ENCODE measurements around the gene TMEM229A.

TMEM229A gene

DNA sequence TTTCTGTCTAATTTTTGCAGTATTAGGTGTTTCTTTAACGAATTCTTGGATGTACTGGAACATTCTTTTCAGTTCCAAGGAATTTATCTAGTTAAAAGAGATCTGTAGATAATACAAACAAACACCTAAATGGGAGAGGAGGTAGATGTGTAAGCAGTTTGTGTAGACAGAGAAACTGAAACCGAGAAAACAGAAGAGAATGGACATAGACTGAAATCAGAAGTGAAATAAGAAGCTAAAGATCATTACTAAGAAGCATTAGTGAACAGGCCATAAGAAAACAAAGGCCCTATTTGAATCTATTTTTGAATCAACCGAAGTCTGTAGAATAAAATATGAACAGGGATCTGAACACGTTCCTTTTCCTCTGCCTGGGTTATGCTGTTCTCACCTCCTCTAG, 26.5 kb upstream of the TMEM229A start:
- no peaks in the 10 kb centered on the region for H3K4me1 ChIP-seq
- H3K9ac ChIP-seq = no peak overlapping the region
- no peak overlapping the region for H3K4me2 ChIP-seq (ENCODE audit: low read length)
- H3K9me3 ChIP-seq (ENCODE audit: control insufficient read depth, low read length) = no peaks in the 10 kb centered on the region
- no peak overlapping the region for H3K27ac ChIP-seq
- H2AFZ ChIP-seq = no peak overlapping the region
- H3K36me3 ChIP-seq (ENCODE audit: control insufficient read depth, insufficient read depth, low read length) = no peaks in the 10 kb centered on the region
- TF ChIP-seq, protein P1, sequence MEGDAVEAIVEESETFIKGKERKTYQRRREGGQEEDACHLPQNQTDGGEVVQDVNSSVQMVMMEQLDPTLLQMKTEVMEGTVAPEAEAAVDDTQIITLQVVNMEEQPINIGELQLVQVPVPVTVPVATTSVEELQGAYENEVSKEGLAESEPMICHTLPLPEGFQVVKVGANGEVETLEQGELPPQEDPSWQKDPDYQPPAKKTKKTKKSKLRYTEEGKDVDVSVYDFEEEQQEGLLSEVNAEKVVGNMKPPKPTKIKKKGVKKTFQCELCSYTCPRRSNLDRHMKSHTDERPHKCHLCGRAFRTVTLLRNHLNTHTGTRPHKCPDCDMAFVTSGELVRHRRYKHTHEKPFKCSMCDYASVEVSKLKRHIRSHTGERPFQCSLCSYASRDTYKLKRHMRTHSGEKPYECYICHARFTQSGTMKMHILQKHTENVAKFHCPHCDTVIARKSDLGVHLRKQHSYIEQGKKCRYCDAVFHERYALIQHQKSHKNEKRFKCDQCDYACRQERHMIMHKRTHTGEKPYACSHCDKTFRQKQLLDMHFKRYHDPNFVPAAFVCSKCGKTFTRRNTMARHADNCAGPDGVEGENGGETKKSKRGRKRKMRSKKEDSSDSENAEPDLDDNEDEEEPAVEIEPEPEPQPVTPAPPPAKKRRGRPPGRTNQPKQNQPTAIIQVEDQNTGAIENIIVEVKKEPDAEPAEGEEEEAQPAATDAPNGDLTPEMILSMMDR (IDR thresholded peaks at IDR 0.05) = no peak
- no peaks in the 10 kb centered on the region for H3K79me2 ChIP-seq
- no peak overlapping the region for H3K4me3 ChIP-seq (ENCODE audit: low read depth, low read length)
- no peaks in the 10 kb centered on the region for H3K27me3 ChIP-seq (ENCODE audit: control insufficient read depth, insufficient read depth, low read length)

DNA sequence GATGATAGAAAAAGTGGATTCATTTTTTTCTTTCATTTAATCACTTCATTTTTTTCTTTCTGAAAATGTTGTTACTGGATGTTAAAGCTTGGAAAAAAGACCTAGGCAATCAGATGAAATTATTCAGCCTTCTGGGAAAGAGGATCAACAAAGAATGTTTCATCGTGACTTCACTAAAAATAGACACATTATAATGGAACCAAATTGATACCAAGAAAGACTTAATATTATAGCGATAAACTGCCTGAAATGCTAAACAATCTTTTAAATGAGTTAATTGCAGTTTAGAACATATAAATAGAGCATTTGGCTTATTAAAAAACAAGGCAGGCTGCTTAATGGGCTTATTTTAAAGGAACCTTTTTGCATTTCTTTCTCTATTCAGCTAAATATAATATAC, 25.6 kb upstream of the TMEM229A start:
- Histone ChIP-seq H3K27ac (no peak overlapping the region), H3K36me3 (ENCODE audit: control insufficient read depth, insufficient read depth, low read length) (no peaks in the 10 kb centered on the region), H3K79me2 (no peaks in the 10 kb centered on the region), H3K9ac (no peak overlapping the region), H2AFZ (no peak overlapping the region), H3K4me1 (no peaks in the 10 kb centered on the region), H3K4me3 (ENCODE audit: low read depth, low read length) (no peak overlapping the region), H3K9me3 (ENCODE audit: control insufficient read depth, low read length) (no peaks in the 10 kb centered on the region), H3K4me2 (ENCODE audit: low read length) (no peak overlapping the region), H3K27me3 (ENCODE audit: control insufficient read depth, insufficient read depth, low read length) (no peaks in the 10 kb centered on the region)
- TF ChIP-seq, protein P1 (IDR thresholded peaks at IDR 0.05) = no peak

DNA sequence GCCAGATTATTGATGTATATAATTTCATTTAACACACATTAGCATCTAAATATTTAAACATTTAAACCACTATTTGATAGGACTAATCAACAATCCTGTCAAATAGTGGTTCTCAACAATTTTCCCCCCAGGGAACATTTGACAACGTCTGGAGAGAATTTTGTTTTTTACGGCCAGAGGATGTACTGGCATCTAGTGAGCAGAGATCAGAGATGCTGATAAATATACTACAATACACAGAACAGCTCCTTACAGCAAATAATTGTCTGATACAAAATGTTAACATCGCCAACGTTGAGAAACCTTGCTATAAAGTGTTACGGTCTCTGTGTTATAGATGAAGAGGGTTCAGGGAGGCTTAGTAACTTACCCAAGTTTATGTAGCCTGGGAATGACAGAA, 25.0 kb upstream of the TMEM229A start:
- no peak overlapping the region for H3K4me3 ChIP-seq (ENCODE audit: low read depth, low read length)
- H3K4me1 ChIP-seq = no peaks in the 10 kb centered on the region
- H3K9me3 ChIP-seq (ENCODE audit: control insufficient read depth, low read length) = no peaks in the 10 kb centered on the region
- no peaks in the 10 kb centered on the region for H3K36me3 ChIP-seq (ENCODE audit: control insufficient read depth, insufficient read depth, low read length)
- TF ChIP-seq, protein P1 (IDR thresholded peaks at IDR 0.05) = no peak
- H3K9ac ChIP-seq = no peak overlapping the region
- H3K4me2 ChIP-seq (ENCODE audit: low read length) = no peak overlapping the region
- no peaks in the 10 kb centered on the region for H3K79me2 ChIP-seq
- H2AFZ ChIP-seq = no peak overlapping the region
- no peak overlapping the region for H3K27ac ChIP-seq
- H3K27me3 ChIP-seq (ENCODE audit: control insufficient read depth, insufficient read depth, low read length) = no peaks in the 10 kb centered on the region

DNA sequence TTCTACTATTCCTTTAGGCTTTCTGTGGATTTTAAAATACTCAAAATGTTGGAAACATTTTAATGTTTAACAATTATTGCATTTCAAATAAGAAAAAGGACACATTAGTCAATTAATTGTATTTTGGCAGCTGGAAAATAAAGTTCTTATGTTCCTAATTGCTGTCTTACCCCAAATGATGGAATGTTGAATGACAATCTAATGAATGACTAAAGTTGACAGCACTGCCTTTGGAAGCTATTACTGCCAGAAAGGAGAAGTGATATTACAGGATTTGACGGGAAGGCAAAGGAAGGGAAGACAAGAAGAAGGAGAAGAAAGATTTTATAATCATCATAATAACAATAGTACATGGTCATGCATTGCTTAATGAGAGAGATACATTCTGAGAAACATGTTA, 23.4 kb upstream of the TMEM229A start:
- no peaks in the 10 kb centered on the region for H3K4me1 ChIP-seq
- TF ChIP-seq, protein P1 (IDR thresholded peaks at IDR 0.05) = no peak
- no peak overlapping the region for H3K4me2 ChIP-seq (ENCODE audit: low read length)
- no peaks in the 10 kb centered on the region for H3K79me2 ChIP-seq
- no peak overlapping the region for H3K27ac ChIP-seq
- H3K9me3 ChIP-seq (ENCODE audit: control insufficient read depth, low read length) = no peaks in the 10 kb centered on the region
- H3K27me3 ChIP-seq (ENCODE audit: control insufficient read depth, insufficient read depth, low read length) = no peaks in the 10 kb centered on the region
- H3K36me3 ChIP-seq (ENCODE audit: control insufficient read depth, insufficient read depth, low read length) = no peaks in the 10 kb centered on the region
- H3K9ac ChIP-seq = no peak overlapping the region
- H3K4me3 ChIP-seq (ENCODE audit: low read depth, low read length) = no peak overlapping the region
- no peak overlapping the region for H2AFZ ChIP-seq

DNA sequence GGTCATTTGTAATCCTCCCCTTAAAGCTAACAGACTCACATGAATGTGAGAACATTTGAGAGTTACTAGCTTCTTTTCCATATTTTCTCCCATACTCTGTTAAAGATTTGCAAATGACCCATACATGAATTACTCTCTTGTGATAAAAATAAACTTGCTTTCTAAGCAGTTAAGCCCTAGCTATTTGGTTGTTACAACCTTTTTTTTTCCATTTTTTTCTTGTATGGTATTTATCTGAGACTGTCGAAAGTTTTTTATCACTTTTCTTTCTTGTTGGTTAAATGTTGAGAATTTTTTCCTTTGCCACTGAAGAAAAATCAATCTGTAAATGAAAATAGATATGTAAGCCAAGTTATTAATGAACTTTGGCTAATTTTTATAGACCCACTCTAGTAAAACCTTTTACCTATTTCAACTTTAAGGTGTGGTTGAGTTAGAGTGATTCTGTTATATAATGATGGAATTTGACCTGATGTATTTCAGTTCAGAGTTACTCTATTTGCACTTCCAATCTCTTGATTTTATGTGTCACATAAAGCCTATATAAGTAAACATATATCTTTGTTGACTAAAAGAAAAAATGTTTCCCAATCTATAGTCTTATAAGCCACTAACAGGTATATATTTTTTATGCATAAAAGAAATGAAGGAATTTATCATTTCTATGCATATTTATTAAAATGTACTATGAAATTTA, 19.0 kb upstream of the TMEM229A start:
- no peaks in the 10 kb centered on the region for H3K27me3 ChIP-seq (ENCODE audit: control insufficient read depth, insufficient read depth, low read length)
- H3K4me2 ChIP-seq (ENCODE audit: low read length) = no peak overlapping the region
- no peak overlapping the region for H3K9ac ChIP-seq
- no peak overlapping the region for H3K27ac ChIP-seq
- H3K9me3 ChIP-seq (ENCODE audit: control insufficient read depth, low read length) = no peaks in the 10 kb centered on the region
- TF ChIP-seq, protein P1 (IDR thresholded peaks at IDR 0.05) = no peak
- H3K79me2 ChIP-seq = no peaks in the 10 kb centered on the region
- H2AFZ ChIP-seq = no peak overlapping the region
- H3K4me1 ChIP-seq = no peaks in the 10 kb centered on the region
- H3K4me3 ChIP-seq (ENCODE audit: low read depth, low read length) = no peak overlapping the region
- H3K36me3 ChIP-seq (ENCODE audit: control insufficient read depth, insufficient read depth, low read length) = no peaks in the 10 kb centered on the region
